Measurements from ENCODE around the gene NHERF2. TPM values are rescaled to one million over a fixed set of nuclear protein-coding genes. Genes with fewer than 3 reads are reported as not detected.

The NHERF2 gene
- total and polyA plus RNA-seq, 9 of the 15 experiments (the other 6 are each of a cell fraction or from before 2014, with no cell fraction given), result 0.15 to 42.0 (median 12.5) TPM

- TF ChIP-seq MAZ (CRISPR knock-in tag; conservative IDR thresholded peaks at IDR 0.05 in 1 of 2, IDR thresholded peaks at IDR 0.05 in 1 of 2), result peak; percentile 9 to 26; a peak in 2 of 4 replicates
- no peak for TF ChIP-seq ZBTB26 (CRISPR knock-in tag; IDR thresholded peaks at IDR 0.05)
- no peak for TF ChIP-seq MBD1 (CRISPR knock-in tag; IDR thresholded peaks at IDR 0.05)
- no peak for TF ChIP-seq PBX2 (CRISPR knock-in tag; IDR thresholded peaks at IDR 0.05; ENCODE audit: low read depth)
- TF ChIP-seq PBX2 (tag; conservative IDR thresholded peaks at IDR 0.05; ENCODE audit: low read depth), result no peak
- TF ChIP-seq ZNF274 (IDR thresholded peaks at IDR 0.05; ENCODE audit: borderline replicate concordance, low read depth, low read length), result no peak
- no peak for TF ChIP-seq NELFE (IDR thresholded peaks at IDR 0.05; ENCODE audit: insufficient read depth, insufficient read length)
- no peak for TF ChIP-seq CBX2 (IDR thresholded peaks at IDR 0.05; ENCODE audit: insufficient read depth, low read length, poor library complexity, severe bottlenecking)
- no peak for TF ChIP-seq AFF1 (IDR thresholded peaks at IDR 0.05; ENCODE audit: low read depth in 1 of 2, partially characterized antibody in 2 of 2)
- peak; percentile 62 for TF ChIP-seq CHD1 (IDR thresholded peaks at IDR 0.05; ENCODE audit: low read length)
- TF ChIP-seq ZNF830 (CRISPR knock-in tag; IDR thresholded peaks at IDR 0.05), result no peak
- peak; percentile 52 for TF ChIP-seq HNRNPLL (IDR thresholded peaks at IDR 0.05; ENCODE audit: low read depth, low read length, poor library complexity, severe bottlenecking)
- TF ChIP-seq JUNB (CRISPR knock-in tag; conservative IDR thresholded peaks at IDR 0.05), result no peak
- no peak for TF ChIP-seq SIRT6 (IDR thresholded peaks at IDR 0.05; ENCODE audit: low read depth, low read length)
- TF ChIP-seq IRF9 (tag; IDR thresholded peaks at IDR 0.05), result no peak
- TF ChIP-seq MTA1 (IDR thresholded peaks at IDR 0.05; ENCODE audit: borderline replicate concordance), result no peak
- TF ChIP-seq ZNF282 (CRISPR knock-in tag; IDR thresholded peaks at IDR 0.05), result 0 out of 2 replicates have a peak, but pooled peaks have one; percentile 25
Observed at GRCh38 chr16:2009164-2009711, 17.5 kb upstream of the NHERF2 start (continued).

Data from K562 (cell line).